Gastroesophageal sphincter (tissue), 2 donors: ENCODE measurements around the gene COL28A1.

Source experiments
- POLR2A ChIP-seq, 2 donors: fragments of 450-650 bp; IDR thresholded peaks; one replicate each; pipeline ENCODE4 v1.6.1; 2017; ENCODE audit warnings: antibody characterized with exemption in 2 of 2, mild to moderate bottlenecking in 2 of 2, moderate library complexity in 1 of 2
- POLR2AphosphoS5 ChIP-seq: sonication (generic); formaldehyde crosslinking; IDR thresholded peaks from one replicate; pipeline ENCODE4 v1.6.1; 2017; ENCODE audit warnings: antibody characterized with exemption

- TF ChIP-seq POLR2AphosphoS5 (no peak), POLR2A (IDR thresholded peaks at IDR 0.05) (no peak)
These were observed 108.3 kb downstream of the COL28A1 start for GRCh38 chr7:7427363-7427762.
